Liver (tissue), 9 donors: ENCODE results near the gene TMOD4. TPM values are rescaled to one million over a fixed set of nuclear protein-coding genes. Genes with fewer than 3 reads are reported as not detected.
A peak's percentile ranks its signal among the peaks of the same experiment; 100 is the strongest.

Experiments used
- DNase-seq: peaks from one replicate; pipeline ENCODE4 v3.0.0-alpha.2; 2017; ENCODE audit warnings: low spot score
- H3K27ac ChIP-seq, 2 donors: one replicate each; pipeline ENCODE4 v1.7.0; 2013; ENCODE audit warnings: inconsistent platforms in 2 of 2, low read length in 2 of 2, control low read depth in 1 of 2, low read depth in 1 of 2, mild to moderate bottlenecking in 1 of 2
- H3K27me3 ChIP-seq, 4 donors: one replicate each; pipeline versions ENCODE4 v1.6.1 to v1.7.0; 2013; ENCODE audit warnings: low read length in 3 of 4, inconsistent platforms in 1 of 4, mild to moderate bottlenecking in 1 of 4, moderate library complexity in 1 of 4; ENCODE audit not compliant: control insufficient read depth in 4 of 4, insufficient read depth in 4 of 4
- H3K36me3 ChIP-seq, 4 donors: one replicate each; pipeline versions ENCODE4 v1.6.1 to v1.7.0; 2013; ENCODE audit warnings: low read length in 3 of 4, mild to moderate bottlenecking in 3 of 4, low read depth in 1 of 4, moderate library complexity in 1 of 4; ENCODE audit not compliant: control insufficient read depth in 4 of 4, insufficient read depth in 3 of 4
- H3K4me1 ChIP-seq, 4 donors: one replicate each; pipeline versions ENCODE4 v1.6.1 to v1.7.0; 2013; ENCODE audit warnings: low read length in 3 of 4, mild to moderate bottlenecking in 3 of 4, moderate library complexity in 1 of 4; ENCODE audit not compliant: control insufficient read depth in 4 of 4, insufficient read depth in 4 of 4
- H3K4me3 ChIP-seq, 3 donors: one replicate each; pipeline versions ENCODE4 v1.6.1 to v1.7.0; 2013; ENCODE audit warnings: low read length in 3 of 3, control low read depth in 1 of 3, low read depth in 1 of 3, mild to moderate bottlenecking in 1 of 3
- H3K9ac ChIP-seq, 2 donors: one replicate each; pipeline ENCODE4 v1.7.0; 2013; ENCODE audit warnings: low read length in 2 of 2, mild to moderate bottlenecking in 2 of 2, moderate library complexity in 2 of 2, control low read depth in 1 of 2, low read depth in 1 of 2
- H3K9me3 ChIP-seq, 4 donors: one replicate each; pipeline versions ENCODE4 v1.6.1 to v1.7.0; 2013; ENCODE audit warnings: low read length in 3 of 4; ENCODE audit not compliant: control insufficient read depth in 4 of 4
- CTCF ChIP-seq: fragments of 150-350 bp; IDR thresholded peaks from 2 replicates; pipeline ENCODE4 v1.5.1; 2017; ENCODE audit warnings: improper control_type of control experiment, low read depth, low read length; ENCODE audit not compliant: missing input control
- EGR1 ChIP-seq, 2 donors: IDR thresholded peaks; 2 replicates each; pipeline ENCODE4 v1.6.1; 2016 to 2018; ENCODE audit warnings: antibody characterized with exemption in 2 of 2, low read depth in 2 of 2
- FOXA1 ChIP-seq: IDR thresholded peaks from 2 replicates; pipeline ENCODE4 v1.6.1; 2016; ENCODE audit warnings: antibody characterized with exemption
- FOXA2 ChIP-seq: IDR thresholded peaks from 2 replicates; pipeline ENCODE4 v1.6.1; 2016; ENCODE audit warnings: antibody characterized with exemption
- GABPA ChIP-seq, 2 donors: IDR thresholded peaks in 1 of 2; conservative IDR thresholded peaks in 1 of 2; 2 replicates each; pipeline ENCODE4 v1.6.1; 2016; ENCODE audit warnings: antibody characterized with exemption in 2 of 2, mild to moderate bottlenecking in 1 of 2, moderate library complexity in 1 of 2
- HNF4A ChIP-seq, 2 donors: conservative IDR thresholded peaks; 2 replicates each; pipeline ENCODE4 v1.6.1; 2016; ENCODE audit warnings: antibody characterized with exemption in 2 of 2, mild to moderate bottlenecking in 2 of 2
- HNF4G ChIP-seq: IDR thresholded peaks from 2 replicates; pipeline ENCODE4 v1.6.1; 2016; ENCODE audit warnings: antibody characterized with exemption
- JUND ChIP-seq, 2 donors: IDR thresholded peaks; 2 replicates each; pipeline ENCODE4 v1.6.1; 2016; ENCODE audit warnings: antibody characterized with exemption in 2 of 2
- MAX ChIP-seq: IDR thresholded peaks from 2 replicates; pipeline ENCODE4 v1.6.1; 2016; ENCODE audit warnings: antibody characterized with exemption
- NR2F2 ChIP-seq: IDR thresholded peaks from 2 replicates; pipeline ENCODE4 v1.6.1; 2016; ENCODE audit warnings: antibody characterized with exemption
- RAD21 ChIP-seq, 2 donors: IDR thresholded peaks; 2 replicates each; pipeline ENCODE4 v1.6.1; 2016; ENCODE audit warnings: antibody characterized with exemption in 2 of 2, mild to moderate bottlenecking in 2 of 2
- REST ChIP-seq: IDR thresholded peaks from 2 replicates; pipeline ENCODE4 v1.6.1; 2016; ENCODE audit warnings: antibody characterized with exemption, mild to moderate bottlenecking
- SP1 ChIP-seq: IDR thresholded peaks from 2 replicates; pipeline ENCODE4 v1.6.1; 2018; ENCODE audit warnings: antibody characterized with exemption, mild to moderate bottlenecking
- TAF1 ChIP-seq: conservative IDR thresholded peaks from 2 replicates; pipeline ENCODE4 v1.6.1; 2016; ENCODE audit warnings: antibody characterized with exemption, mild to moderate bottlenecking
- YY1 ChIP-seq: IDR thresholded peaks from 2 replicates; pipeline ENCODE4 v1.6.1; 2016; ENCODE audit warnings: antibody characterized with exemption, mild to moderate bottlenecking
- ZBTB33 ChIP-seq: IDR thresholded peaks from 2 replicates; pipeline ENCODE4 v1.6.1; 2016; ENCODE audit warnings: antibody characterized with exemption
- WGBS: extraction: QIAGEN DNeasy Blood & Tissue Kit; methylation state at CpG from one replicate; pipeline ENCODE4 v1.1.7; 2013; 5-methylcytosine and 5-hydroxymethylcytosine counted together
- polyA plus RNA-seq, 2 donors: library from polyadenylated mRNA; stranded (reverse) in 1 of 2; unstranded in 1 of 2; fragments of 200-250 nt in 1 of 2; fragments of >200 nt in 1 of 2; fragmentation: Nextera tagmentation in 1 of 2; extraction: Ambion mirVana in 1 of 2; gene quantifications; one replicate each; pipeline versions ENCODE4 v1.2.1 to v1.2.3, GENCODE V29; 2013 to 2015
- total RNA-seq, 2 donors: library from RNA; depleted of rRNA; stranded (reverse); fragments of >200 nt; gene quantifications; one replicate each; pipeline ENCODE4 v1.2.3, GENCODE V29; 2014
- TF ChIP-seq, protein P1 (sequence below): IDR thresholded peaks from 2 replicates; pipeline ENCODE4 v1.6.1; 2016; ENCODE audit warnings: antibody characterized with exemption
- donor health status: healthy.
- donor health status: healthy.
- donor health status: healthy.
- donor health status: healthy.
- donor health status: healthy.

TMOD4 gene
- total and polyA plus RNA-seq, 4 donors = not detected

- WGBS = 47% methylated on average over 39 of the region's 39 CpGs
- no peak overlapping the region for H3K27ac ChIP-seq
- H3K4me3 ChIP-seq = peak overlapping the region in 1 of 3 donors; percentile 31
Observed at GRCh38 chr1:151131701-151132334, 44.0 kb downstream of the TMOD4 start.

GRCh38 chr1:151130987-151131586 lies 44.7 kb downstream of the TMOD4 start:
- Histone ChIP-seq H3K27ac (no peak overlapping the region), H3K36me3 (peaks cover 0 to 2% (median 1%) of the 10 kb centered on the region in 4 donors), H3K27me3 (no peaks in the 10 kb centered on the region), H3K9me3 (no peaks in the 10 kb centered on the region), H3K9ac (peak overlapping the region; percentile 11 to 70), H3K4me3 (peak overlapping the region in 1 of 3 donors; percentile 31), H3K4me1 (no peaks in the 10 kb centered on the region)
- peak; percentile 82 for DNase-seq
- TF ChIP-seq SP1 (peak; percentile 57), FOXA2 (no peak), HNF4A (conservative IDR thresholded peaks at IDR 0.05) (no peak)
- TF ChIP-seq, protein P1, sequence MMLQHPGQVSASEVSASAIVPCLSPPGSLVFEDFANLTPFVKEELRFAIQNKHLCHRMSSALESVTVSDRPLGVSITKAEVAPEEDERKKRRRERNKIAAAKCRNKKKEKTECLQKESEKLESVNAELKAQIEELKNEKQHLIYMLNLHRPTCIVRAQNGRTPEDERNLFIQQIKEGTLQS = no peak
- WGBS = 18% methylated on average over 45 of the region's 45 CpGs

More at GRCh38 chr1:151131701-151132334, 44.0 kb downstream of the TMOD4 start:
- Histone ChIP-seq H3K36me3 (peaks cover 0 to 10% (median 4%) of the 10 kb centered on the region in 4 donors), H3K4me1 (no peaks in the 10 kb centered on the region), H3K9ac (peak overlapping the region in 1 of 2 donors; percentile 11), H3K27me3 (no peaks in the 10 kb centered on the region), H3K9me3 (no peaks in the 10 kb centered on the region)
- no peak for TF ChIP-seq JUND (IDR thresholded peaks at IDR 0.05)
- no peak for TF ChIP-seq TAF1
- DNase-seq = no peak

- Histone ChIP-seq H3K4me3 (no peak overlapping the region), H3K27ac (no peak overlapping the region), H3K27me3 (no peaks in the 10 kb centered on the region), H3K9me3 (no peaks in the 10 kb centered on the region), H3K9ac (no peak overlapping the region), H3K4me1 (no peaks in the 10 kb centered on the region), H3K36me3 (no peaks in the 10 kb centered on the region)
- no peak for DNase-seq
- TF ChIP-seq FOXA2 (no peak), FOXA1 (no peak), NR2F2 (no peak), EGR1 (IDR thresholded peaks at IDR 0.05; ENCODE audit: low read depth in 2 of 2) (no peak), RAD21 (IDR thresholded peaks at IDR 0.05) (no peak), GABPA (IDR thresholded peaks at IDR 0.05 in 1 of 2, conservative IDR thresholded peaks at IDR 0.05 in 1 of 2) (no peak), JUND (IDR thresholded peaks at IDR 0.05) (no peak), MAX (no peak), HNF4A (conservative IDR thresholded peaks at IDR 0.05) (no peak), CTCF (no peak), REST (no peak), SP1 (no peak), HNF4G (no peak), YY1 (no peak), ZBTB33 (no peak)
- TF ChIP-seq, protein P1 = no peak
- WGBS = 85% methylated on average over 6 of the region's 6 CpGs
Observed at GRCh38 chr1:151128800-151129199, 47.0 kb downstream of the TMOD4 start.
